KG1 (cell line): ENCODE results near the gene ATP5F1E.
"Not testable (repeated sequence)": the region's sequence is repeated elsewhere in the genome, so short reads cannot be mapped to it uniquely, and the experiment has no call there.

ENCODE experiments used
- DNase-seq: peaks from one replicate; lab custom pipeline; 2025; lab: John Stamatoyannopoulos, UW

ATP5F1E gene

DNA sequence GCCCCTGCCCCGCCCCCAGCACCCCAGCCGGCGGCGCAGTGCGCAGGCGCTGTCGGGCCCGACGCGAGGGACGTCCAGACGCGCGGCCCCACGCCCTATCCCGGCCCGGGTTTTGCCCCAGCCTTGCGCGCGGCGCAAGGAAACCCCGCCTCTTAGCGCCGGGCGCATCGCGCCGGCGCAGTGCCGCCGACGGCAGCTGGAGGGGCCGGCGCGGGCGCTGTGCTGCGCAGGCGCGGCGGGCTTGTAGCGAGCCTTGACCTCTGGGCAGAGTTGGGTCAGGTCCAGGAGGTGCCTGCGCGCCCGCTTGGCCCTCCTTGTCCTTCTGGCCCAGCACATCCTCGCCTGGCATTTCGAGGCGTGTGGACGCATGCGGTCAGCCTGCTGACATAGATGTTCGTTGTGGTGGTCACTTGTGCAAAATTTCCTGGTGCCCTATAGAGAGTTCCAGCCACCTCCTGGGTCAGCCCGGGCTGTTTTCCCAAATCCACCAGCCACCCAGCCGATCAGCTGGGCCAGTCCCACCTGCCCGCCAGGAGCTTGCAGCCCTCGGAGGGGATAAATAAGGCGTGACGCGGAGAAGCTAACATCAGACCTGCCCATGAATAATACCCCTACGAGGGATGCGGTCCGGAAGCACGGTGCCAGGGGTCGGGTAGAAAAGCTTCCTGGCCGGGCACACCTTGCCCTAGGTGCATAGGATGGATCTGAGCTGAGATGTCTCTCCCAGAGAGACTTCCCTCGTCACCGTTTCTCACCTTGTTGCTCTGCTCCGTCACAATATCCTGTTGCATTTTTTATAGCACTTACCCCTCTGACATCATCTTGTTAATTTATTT is 10.9 kb upstream of the ATP5F1E start:
- peak; percentile 92 for DNase-seq

- no peak for DNase-seq
Measured at GRCh38 chr20:59042151-59042795, 10.1 kb upstream of the ATP5F1E start, which contains the start of gene PRELID3B. PRELID3B (minus strand) TSS chr20:59042786; CDS start chr20:59042730, 56 bp downstream.

GRCh38 chr20:59041487-59041886 is 9.4 kb upstream of the ATP5F1E start:
- not testable (repeated sequence) for DNase-seq

DNA sequence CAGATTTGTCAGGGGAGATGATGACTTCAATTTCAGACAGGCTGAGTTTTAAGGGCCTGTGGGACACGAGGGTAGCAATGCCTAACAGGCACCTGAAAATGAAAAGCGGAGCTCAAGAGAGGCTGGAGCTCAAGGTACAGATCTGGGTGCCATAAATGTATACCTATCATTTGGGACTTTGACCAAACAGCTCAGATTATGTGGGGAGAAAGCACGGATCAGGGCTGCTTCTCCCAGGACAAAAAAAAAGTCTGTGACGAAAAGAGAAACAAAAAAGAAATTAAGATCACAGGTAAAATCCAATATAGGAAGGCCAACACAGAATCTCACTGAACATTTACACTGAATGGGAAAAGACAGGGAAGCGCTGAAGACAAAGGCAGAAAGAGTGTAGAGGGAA is 8.5 kb upstream of the ATP5F1E start:
- DNase-seq = no peak

DNA sequence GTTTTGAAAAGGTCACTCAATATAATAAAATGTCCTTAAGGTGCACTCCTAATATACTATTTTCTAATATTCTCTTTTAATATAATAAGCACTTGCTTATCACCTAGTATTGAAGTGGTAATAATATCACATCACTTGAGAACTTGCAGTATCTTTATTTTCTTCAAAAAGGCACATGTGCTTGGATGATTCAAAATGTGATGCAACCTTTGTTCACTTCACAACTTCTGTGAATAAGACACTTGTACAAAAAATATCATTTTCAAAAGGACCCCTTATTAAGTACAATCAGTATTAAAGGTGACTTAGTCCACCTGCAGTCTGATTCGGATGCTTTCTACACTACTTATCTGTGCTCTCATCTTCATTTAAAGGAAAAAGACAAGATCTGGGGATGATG is 7.1 kb upstream of the ATP5F1E start:
- no peak for DNase-seq

DNA sequence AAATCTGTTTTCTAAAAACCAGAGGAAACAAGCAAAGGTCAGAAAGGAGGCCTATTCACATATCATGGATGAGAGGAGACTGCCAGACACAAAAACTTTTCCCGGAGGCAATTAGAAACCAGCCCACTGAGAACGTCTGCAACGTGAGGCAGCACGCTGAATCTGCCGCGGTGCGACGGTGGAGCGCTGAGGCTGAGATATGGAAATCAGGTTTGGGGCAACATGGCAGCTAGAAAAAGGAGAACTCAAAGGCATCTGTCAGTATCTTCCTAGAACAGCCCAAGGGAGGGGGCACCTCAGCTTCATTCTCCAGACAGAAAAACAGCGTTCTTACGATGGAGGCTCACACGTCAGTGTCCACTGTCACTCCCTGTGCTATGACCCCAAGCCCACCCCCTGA is 5.3 kb upstream of the ATP5F1E start:
- no peak for DNase-seq

GRCh38 chr20:59035381-59035780 is 3.2 kb upstream of the ATP5F1E start:
- no peak for DNase-seq

DNA sequence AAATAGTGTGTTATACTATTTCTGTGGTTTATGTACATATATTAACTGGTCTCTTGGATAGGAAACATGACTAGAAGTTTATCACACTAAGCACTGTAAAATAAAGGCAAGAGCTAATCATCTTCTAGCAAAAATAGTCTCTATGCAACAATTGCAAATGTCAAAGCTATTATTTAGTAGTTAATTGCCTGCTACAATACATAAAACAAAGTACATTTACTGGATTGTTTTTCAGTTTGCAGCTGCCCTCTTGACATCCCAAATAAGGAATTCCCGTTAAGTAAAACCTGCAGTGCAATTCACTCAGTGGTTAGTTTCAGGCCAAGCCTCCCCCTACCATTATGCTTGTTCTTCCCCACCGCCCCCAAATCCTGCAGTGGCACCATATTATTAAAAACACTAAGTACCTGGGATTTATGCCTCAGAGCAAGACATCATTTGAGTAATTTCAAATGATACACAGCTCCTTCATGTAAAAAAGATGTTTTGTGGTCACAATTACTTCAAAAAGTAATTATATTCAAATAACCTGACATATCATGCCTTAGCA is 1.6 kb upstream of the ATP5F1E start:
- DNase-seq = no peak

GRCh38 chr20:59033093-59033492 is 958 bp upstream of the ATP5F1E start:
- no peak for DNase-seq

DNA sequence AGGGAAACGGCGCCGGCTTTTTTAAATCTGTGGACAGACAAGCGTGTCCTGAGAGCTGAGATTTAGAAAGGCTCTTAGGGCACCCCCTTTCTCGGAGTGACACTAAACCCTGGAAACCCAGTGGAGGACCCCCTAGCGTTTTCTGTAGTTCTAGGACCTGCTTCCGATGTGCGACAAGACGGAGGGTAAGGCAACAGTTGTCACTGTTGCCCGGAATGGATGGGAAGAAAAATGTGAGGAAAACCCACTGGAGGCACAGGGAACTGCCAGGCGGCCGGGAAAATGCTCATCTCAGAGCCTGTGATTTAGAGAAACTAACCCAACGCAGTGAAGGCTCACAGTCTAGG is 551 bp upstream of the ATP5F1E start:
- no peak for DNase-seq

- no peak for DNase-seq
Measured at GRCh38 chr20:59031564-59032022, 542 bp downstream of the ATP5F1E start.

GRCh38 chr20:59030911-59031563 is 1.1 kb downstream of the ATP5F1E start:
- DNase-seq = no peak

DNA sequence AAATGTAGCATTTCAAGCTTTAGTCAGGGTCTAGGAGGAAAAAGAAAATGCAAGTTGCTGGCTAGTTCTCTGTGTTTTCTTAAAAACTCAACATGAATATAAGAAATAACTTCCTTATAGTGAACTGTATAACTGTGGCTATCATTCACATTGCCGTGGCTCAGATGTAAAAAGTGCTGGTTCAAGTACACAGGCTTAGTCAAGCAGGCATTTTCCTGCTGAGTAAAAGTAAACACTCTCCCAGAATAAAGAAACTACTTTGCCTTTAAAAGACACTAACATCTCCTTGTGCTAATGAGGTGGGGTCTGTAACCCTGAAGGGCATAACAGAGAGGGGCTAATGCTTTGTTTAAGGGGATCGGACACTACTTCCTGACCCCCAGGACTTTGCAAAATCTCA is 3.3 kb downstream of the ATP5F1E start:
- DNase-seq = no peak

DNA sequence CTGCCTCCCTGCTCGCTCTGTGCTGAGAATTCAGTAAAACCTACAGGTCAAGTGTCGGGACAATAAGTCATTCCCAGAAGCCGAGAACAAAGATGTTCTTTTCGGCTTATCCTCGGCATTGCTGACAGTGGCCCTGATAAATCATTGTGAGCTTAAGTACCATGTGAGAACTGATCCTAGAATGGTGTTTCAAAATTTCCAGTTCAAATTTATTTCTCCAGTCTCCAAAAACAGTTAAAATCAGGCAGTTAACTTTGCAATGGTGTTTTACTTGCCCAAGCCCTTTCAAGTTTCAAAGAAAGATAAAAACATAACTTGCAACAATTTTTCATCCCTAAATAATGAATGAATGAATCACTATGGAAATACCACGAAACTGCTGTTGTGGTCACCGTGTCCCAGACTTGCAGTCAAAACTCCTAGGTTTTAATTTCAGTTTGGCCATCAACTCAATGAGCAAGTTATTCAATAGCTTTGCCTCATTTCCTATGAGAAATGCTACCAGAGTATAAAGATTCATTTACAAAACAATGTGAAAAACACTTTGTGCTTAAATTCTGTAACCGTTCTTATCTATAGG is 4.3 kb downstream of the ATP5F1E start:
- no peak for DNase-seq

GRCh38 chr20:59026904-59027740 is 5.0 kb downstream of the ATP5F1E start:
- no peak for DNase-seq

- no peak for DNase-seq
Measured at GRCh38 chr20:59025511-59025910, 6.6 kb downstream of the ATP5F1E start.

GRCh38 chr20:59025086-59025485 is 7.0 kb downstream of the ATP5F1E start:
- DNase-seq = no peak

- no peak for DNase-seq
Measured at GRCh38 chr20:59024111-59024530, 8.0 kb downstream of the ATP5F1E start.

GRCh38 chr20:59023616-59024015 is 8.5 kb downstream of the ATP5F1E start:
- no peak for DNase-seq

DNA sequence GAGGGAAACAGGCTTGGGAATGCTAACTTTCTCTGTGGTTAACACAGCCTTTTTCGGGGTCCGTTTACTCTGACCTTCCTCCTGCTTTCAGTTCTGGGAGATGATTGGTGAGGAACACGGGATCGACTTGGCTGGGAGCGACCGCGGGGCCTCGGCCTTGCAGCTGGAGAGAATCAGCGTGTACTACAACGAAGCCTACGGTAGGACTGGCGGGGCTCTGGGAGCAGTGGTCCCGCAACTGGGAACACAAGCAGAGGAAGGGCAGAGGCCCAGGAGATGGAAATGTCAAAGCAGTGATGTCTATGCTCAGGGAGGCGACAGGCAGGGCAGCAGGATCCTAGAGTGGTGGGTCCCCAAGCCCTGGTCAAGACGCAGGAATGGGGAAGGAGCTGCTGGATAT is 9.4 kb downstream of the ATP5F1E start:
- DNase-seq = no peak

- DNase-seq = no peak
Measured at GRCh38 chr20:59020938-59021551, 11.1 kb downstream of the ATP5F1E start.
